Measurements from ENCODE around the gene PSMD5.

Gene PSMD5

GRCh38 chr9:120875195-120875565, 32.5 kb upstream of the PSMD5 start:
- DNase-seq (ENCODE audit: low read depth in 1 of 2, low spot score in 1 of 2) = no peak

GRCh38 chr9:120874226-120875194, 31.8 kb upstream of the PSMD5 start:
- no peak for DNase-seq (ENCODE audit: low read depth in 1 of 2, low spot score in 1 of 2)

- no peak for DNase-seq (ENCODE audit: low read depth in 1 of 2, low spot score in 1 of 2)
Measured at GRCh38 chr9:120873512-120873911, 30.8 kb upstream of the PSMD5 start.

- DNase-seq (ENCODE audit: low read depth in 1 of 2, low spot score in 1 of 2) = no peak
Measured at GRCh38 chr9:120872791-120873502, 30.2 kb upstream of the PSMD5 start.

- DNase-seq (ENCODE audit: low read depth in 1 of 2, low spot score in 1 of 2) = no peak
Measured at GRCh38 chr9:120870206-120870605, 27.5 kb upstream of the PSMD5 start.

GRCh38 chr9:120869726-120870125, 27.0 kb upstream of the PSMD5 start:
- no peak for DNase-seq (ENCODE audit: low read depth in 1 of 2, low spot score in 1 of 2)

GRCh38 chr9:120869360-120869687, 26.6 kb upstream of the PSMD5 start:
- no peak for DNase-seq (ENCODE audit: low read depth in 1 of 2, low spot score in 1 of 2)

- peak; percentile 96 for DNase-seq (ENCODE audit: low read depth in 1 of 2, low spot score in 1 of 2)
Measured at GRCh38 chr9:120868676-120869359, 26.1 kb upstream of the PSMD5 start.

GRCh38 chr9:120868339-120868675, 25.6 kb upstream of the PSMD5 start:
- DNase-seq (ENCODE audit: low read depth in 1 of 2, low spot score in 1 of 2) = no peak

- no peak for DNase-seq (ENCODE audit: low read depth in 1 of 2, low spot score in 1 of 2)
Measured at GRCh38 chr9:120867676-120868338, 25.1 kb upstream of the PSMD5 start.

GRCh38 chr9:120866651-120867050, 23.9 kb upstream of the PSMD5 start:
- DNase-seq (ENCODE audit: low read depth in 1 of 2, low spot score in 1 of 2) = no peak

GRCh38 chr9:120865809-120866208, 23.1 kb upstream of the PSMD5 start:
- no peak for DNase-seq (ENCODE audit: low read depth in 1 of 2, low spot score in 1 of 2)

GRCh38 chr9:120865176-120865575, 22.5 kb upstream of the PSMD5 start:
- DNase-seq (ENCODE audit: low read depth in 1 of 2, low spot score in 1 of 2) = no peak

- no peak for DNase-seq (ENCODE audit: low read depth in 1 of 2, low spot score in 1 of 2)
Measured at GRCh38 chr9:120864719-120865118, 22.0 kb upstream of the PSMD5 start.

GRCh38 chr9:120863833-120864232, 21.1 kb upstream of the PSMD5 start:
- DNase-seq (ENCODE audit: low read depth in 1 of 2, low spot score in 1 of 2) = no peak

- no peak for DNase-seq (ENCODE audit: low read depth in 1 of 2, low spot score in 1 of 2)
Measured at GRCh38 chr9:120862452-120862851, 19.7 kb upstream of the PSMD5 start.

GRCh38 chr9:120861935-120862334, 19.2 kb upstream of the PSMD5 start:
- no peak for DNase-seq (ENCODE audit: low read depth in 1 of 2, low spot score in 1 of 2)

GRCh38 chr9:120860083-120860482, 17.4 kb upstream of the PSMD5 start:
- DNase-seq (ENCODE audit: low read depth in 1 of 2, low spot score in 1 of 2) = no peak

- DNase-seq (ENCODE audit: low read depth in 1 of 2, low spot score in 1 of 2) = no peak
Measured at GRCh38 chr9:120859361-120859760, 16.6 kb upstream of the PSMD5 start.

GRCh38 chr9:120857902-120858301, 15.2 kb upstream of the PSMD5 start:
- no peak for DNase-seq (ENCODE audit: low read depth in 1 of 2, low spot score in 1 of 2)

GRCh38 chr9:120857481-120857880, 14.8 kb upstream of the PSMD5 start:
- no peak for DNase-seq (ENCODE audit: low read depth in 1 of 2, low spot score in 1 of 2)

Measured in activated CD4-positive, alpha-beta T cell treated with anti-CD3 and anti-CD28 coated beads, Interleukin-2, amount 50 U/mL, for 24 hours (primary cell).